Activated CD4-positive, alpha-beta T cell treated with anti-CD3 and anti-CD28 coated beads for 36 hours (primary cell): ENCODE measurements around the gene SMARCAD1. TPM values are rescaled to one million over a fixed set of nuclear protein-coding genes. Genes with fewer than 3 reads are reported as not detected.
"Not testable (repeated sequence)": the region's sequence is repeated elsewhere in the genome, so short reads cannot be mapped to it uniquely, and the experiment has no call there.

Source experiments
- ATAC-seq: fragments of 200-7000 bp; cut with Tn5 transposase; one replicate; pipeline ENCODE4 v1.10.0; 2021; ENCODE audit warnings: mild to moderate bottlenecking, moderate library complexity
- CTCF ChIA-PET: fragments of 350-600 bp; sonication (Branson Sonifier 250); formaldehyde crosslinking; loops from one replicate; lab custom pipeline; 2021; ENCODE audit warnings: antibody characterized with exemption; lab: Charles Lee
- POLR2A ChIA-PET: fragments of 350-600 bp; sonication (Branson Sonifier 250); formaldehyde crosslinking; loops from one replicate; lab custom pipeline; 2021; ENCODE audit warnings: antibody characterized with exemption, inconsistent platforms; lab: Charles Lee
- DNase-seq: peaks from one replicate; pipeline ENCODE4 v3.0.0-alpha.2; 2020
- H3K27ac Mint-ChIP-seq: one replicate; pipeline ENCODE4 v1.8.0; 2021; ENCODE audit warnings: mixed read lengths
- H3K27me3 Mint-ChIP-seq: one replicate; pipeline ENCODE4 v1.8.0; 2021; ENCODE audit warnings: mixed read lengths
- H3K36me3 Mint-ChIP-seq: one replicate; pipeline ENCODE4 v1.8.0; 2021; ENCODE audit warnings: low read depth, mixed read lengths
- H3K4me1 Mint-ChIP-seq: one replicate; pipeline ENCODE4 v1.8.0; 2021; ENCODE audit warnings: mixed read lengths
- H3K4me3 Mint-ChIP-seq: one replicate; pipeline ENCODE4 v1.8.0; 2021; ENCODE audit warnings: mild to moderate bottlenecking, moderate library complexity, mixed read lengths
- H3K9me3 Mint-ChIP-seq: one replicate; pipeline ENCODE4 v1.8.0; 2021; ENCODE audit warnings: low read depth, mixed read lengths
- intact Hi-C, 2 experiments: fragments of 100-400 bp; cut with DNase I in 1 of 2; cut with micrococcal nuclease in 1 of 2; formaldehyde crosslinking; loops; one replicate each; pipeline versions ENCODE4 v1.14.2 to v1.15.1; 2022 to 2024; cut with DNase I, micrococcal nuclease
- total RNA-seq, 2 experiments: library from RNA; stranded (reverse); gene quantifications; one replicate each; pipeline ENCODE4 v1.2.3, GENCODE V29; 2021

The SMARCAD1 gene
- total RNA-seq, 2 experiments from 2014 or later: 32.3 to 33.1 TPM

DNA sequence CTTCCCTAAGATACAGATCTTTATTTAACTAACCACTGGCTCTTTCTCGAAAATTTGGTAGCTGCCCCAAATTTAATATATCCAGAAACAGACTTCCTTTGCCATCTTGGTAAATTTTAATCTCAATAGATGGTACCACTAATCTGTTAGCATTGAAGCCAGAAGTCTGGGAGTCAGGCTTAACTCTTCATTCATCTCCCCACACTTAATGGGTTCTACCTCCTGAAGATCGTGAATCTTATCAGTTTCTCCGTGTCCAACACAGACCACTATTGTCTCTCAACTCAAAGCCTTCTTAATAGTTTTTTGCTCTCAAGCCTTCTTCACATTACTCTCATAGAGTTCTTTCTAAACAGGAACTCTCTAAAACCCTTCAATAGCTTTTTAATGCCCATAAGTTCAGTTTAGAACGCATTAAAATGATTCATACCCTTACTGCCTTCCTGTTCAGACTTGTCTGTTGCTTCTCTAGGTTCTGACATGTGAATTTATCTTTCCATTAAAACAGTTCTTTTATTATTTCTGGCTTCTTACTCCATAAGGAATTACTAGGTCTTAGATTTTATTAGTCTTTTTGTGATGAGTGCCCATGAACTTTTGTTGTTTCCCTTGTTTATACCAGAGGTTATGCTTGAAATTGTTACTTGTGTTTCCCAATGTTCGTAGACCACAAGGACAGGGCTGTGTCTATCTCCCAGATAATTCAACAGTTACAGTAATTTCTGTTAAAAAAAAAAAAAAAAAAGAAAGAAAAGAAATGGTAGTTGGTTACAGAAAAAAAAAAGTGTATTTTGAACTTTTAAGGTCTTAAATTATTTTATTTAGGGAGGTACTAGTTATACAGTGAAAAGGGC lies 54.7 kb downstream of the SMARCAD1 start:
- Mint-ChIP-seq H3K27me3 (no peaks in the 10 kb centered on the region), H3K27ac (no peak overlapping the region), H3K9me3 (no peaks in the 10 kb centered on the region), H3K36me3 (peaks cover 30% of the 10 kb centered on the region), H3K4me3 (no peak overlapping the region), H3K4me1 (peaks cover 4% of the 10 kb centered on the region)
- intact Hi-C loops: no loop called here
- CTCF ChIA-PET: interaction anchor here (1.2 kb wide), 1 partner anchor 55 kb away, joined by 6 read pairs; no protein-coding TSS in a partner anchor
- DNase-seq (no peak), ATAC-seq (no peak)
- POLR2A ChIA-PET: interaction anchor here (0.7 kb wide), 1 partner anchor 778 kb away, joined by 4 read pairs; no protein-coding TSS in a partner anchor

DNA sequence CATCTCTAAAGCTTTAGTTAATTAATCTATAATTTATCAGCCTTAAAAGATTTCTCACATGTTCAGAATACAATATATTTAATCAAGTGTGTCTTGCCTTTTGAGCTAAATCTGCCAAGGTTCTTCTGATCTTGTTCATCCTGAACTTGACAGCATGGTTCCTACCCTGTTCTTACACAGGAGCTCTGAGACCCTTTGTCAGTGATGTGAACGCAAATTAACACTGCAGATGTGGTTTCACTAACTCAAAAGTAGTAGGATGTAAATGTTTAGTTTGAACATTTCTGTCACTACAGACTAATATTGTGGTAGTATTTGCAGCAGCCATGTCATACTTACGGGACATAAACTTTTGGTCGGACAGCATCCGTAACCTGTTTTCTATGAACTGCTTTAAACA lies 59.4 kb downstream of the SMARCAD1 start:
- Mint-ChIP-seq H3K4me3 (no peak overlapping the region), H3K4me1 (peaks cover 7% of the 10 kb centered on the region), H3K9me3 (no peaks in the 10 kb centered on the region), H3K36me3 (peaks cover 29% of the 10 kb centered on the region), H3K27ac (no peak overlapping the region), H3K27me3 (no peaks in the 10 kb centered on the region)
- ATAC-seq: no peak
- ChIA-PET CTCF (interaction anchor here (1.3 kb wide), 1 partner anchor 16 kb away, joined by 3 read pairs; no protein-coding TSS in a partner anchor), POLR2A (no interaction called here)
- no peak for DNase-seq
- intact Hi-C loops: no loop called here

DNA sequence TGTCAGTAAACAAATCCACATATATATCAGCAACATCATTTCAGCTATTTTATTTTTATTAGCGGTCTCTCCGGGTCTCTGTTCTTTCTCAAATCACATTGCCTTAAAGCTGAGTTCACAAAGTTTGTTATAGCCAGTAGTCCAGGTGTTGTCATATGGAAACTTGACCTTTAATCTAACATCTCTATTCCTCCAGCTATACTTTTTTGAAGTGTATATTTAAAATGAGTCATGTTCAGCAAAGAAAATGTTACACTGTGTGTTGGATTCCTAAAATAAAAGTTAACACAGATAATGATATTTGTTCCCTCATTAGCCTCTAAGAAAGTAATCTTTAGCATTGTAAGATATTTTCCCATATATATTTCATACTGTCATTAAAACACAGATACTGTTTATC lies 63.6 kb downstream of the SMARCAD1 start:
- no peak for ATAC-seq
- CTCF ChIA-PET: no interaction called here
- H3K9me3 Mint-ChIP-seq: no peaks in the 10 kb centered on the region
- H3K4me3 Mint-ChIP-seq: no peak overlapping the region
- no peak for DNase-seq
- peaks cover 25% of the 10 kb centered on the region for H3K36me3 Mint-ChIP-seq
- no peak overlapping the region for H3K27ac Mint-ChIP-seq
- POLR2A ChIA-PET: no interaction called here
- intact Hi-C loops: no loop called here
- peaks cover 7% of the 10 kb centered on the region for H3K4me1 Mint-ChIP-seq
- no peaks in the 10 kb centered on the region for H3K27me3 Mint-ChIP-seq

DNA sequence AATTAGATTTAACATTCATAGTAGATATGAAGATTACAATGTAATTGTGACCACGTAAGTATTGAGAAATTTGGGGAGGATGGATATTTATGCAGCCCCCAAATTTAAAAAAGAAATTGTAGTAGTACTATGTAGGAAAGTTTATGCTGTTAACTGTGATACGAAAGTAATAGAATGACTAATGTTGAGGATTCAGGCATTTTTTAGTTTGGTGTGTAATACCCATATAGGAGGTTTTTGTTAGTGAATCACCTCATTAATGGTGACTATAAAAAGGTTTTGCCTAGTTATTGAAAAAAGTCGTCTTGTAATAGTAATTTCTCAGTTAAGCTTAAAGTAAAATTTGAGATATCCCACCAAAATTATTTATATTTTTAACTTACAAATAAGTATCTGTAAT lies 67.2 kb downstream of the SMARCAD1 start:
- intact Hi-C loops: no loop called here
- H3K36me3 Mint-ChIP-seq: peaks cover 36% of the 10 kb centered on the region
- no peaks in the 10 kb centered on the region for H3K9me3 Mint-ChIP-seq
- H3K27ac Mint-ChIP-seq: no peak overlapping the region
- CTCF ChIA-PET: interaction anchor here (0.7 to 1.2 kb wide), 2 partner anchors 13 to 114 kb away, joined by 3 to 4 read pairs; no protein-coding TSS in a partner anchor
- no peaks in the 10 kb centered on the region for H3K27me3 Mint-ChIP-seq
- POLR2A ChIA-PET: no interaction called here
- H3K4me3 Mint-ChIP-seq: no peak overlapping the region
- ATAC-seq: no peak
- DNase-seq: no peak
- peaks cover 3% of the 10 kb centered on the region for H3K4me1 Mint-ChIP-seq

DNA sequence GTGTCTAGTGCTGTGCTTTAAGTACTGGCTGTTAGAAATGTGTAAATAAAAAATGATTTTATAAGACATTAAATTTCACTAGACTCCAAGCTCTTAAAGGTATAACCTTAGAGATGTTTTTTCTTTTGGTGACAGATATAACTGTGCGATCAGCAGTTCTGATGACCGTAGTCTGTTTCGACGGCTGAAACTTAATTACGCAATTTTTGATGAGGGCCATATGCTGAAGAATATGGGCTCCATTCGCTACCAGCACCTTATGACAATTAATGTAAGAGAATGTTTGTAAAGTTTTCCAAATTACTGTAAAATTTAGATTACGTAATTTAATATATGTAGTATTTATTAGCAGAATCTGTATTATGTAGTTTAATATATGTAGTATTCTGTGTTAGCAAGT lies 68.5 kb downstream of the SMARCAD1 start:
- Mint-ChIP-seq H3K27ac (no peak overlapping the region), H3K36me3 (peaks cover 36% of the 10 kb centered on the region), H3K4me1 (peaks cover 1% of the 10 kb centered on the region), H3K27me3 (no peaks in the 10 kb centered on the region), H3K9me3 (no peaks in the 10 kb centered on the region), H3K4me3 (no peak overlapping the region)
- intact Hi-C loops: no loop called here
- ChIA-PET CTCF (interaction anchor here (1.2 kb wide), 1 partner anchor 113 kb away, joined by 4 read pairs; no protein-coding TSS in a partner anchor), POLR2A (no interaction called here)
- DNase-seq (no peak), ATAC-seq (no peak)

DNA sequence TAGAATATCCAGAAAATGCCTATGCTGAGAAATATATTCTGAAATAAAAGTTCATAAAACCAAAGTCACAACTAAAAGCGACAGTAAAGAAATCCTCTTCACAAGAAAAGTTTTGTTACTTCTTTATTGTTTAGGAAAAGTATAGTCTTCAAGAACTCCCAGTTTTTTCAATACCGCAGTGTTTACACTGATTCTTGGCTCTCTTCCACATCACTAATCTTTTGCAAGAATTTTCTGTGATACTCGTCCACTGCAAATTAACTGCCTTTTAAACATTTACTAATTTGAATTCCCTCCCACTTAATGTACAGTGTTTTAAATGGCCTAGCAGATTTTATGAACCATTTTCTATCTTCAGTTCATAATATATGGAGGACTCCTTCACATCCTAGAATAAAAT lies 69.9 kb downstream of the SMARCAD1 start:
- CTCF ChIA-PET: no interaction called here
- Mint-ChIP-seq H3K4me1 (no peaks in the 10 kb centered on the region), H3K4me3 (no peak overlapping the region), H3K9me3 (no peaks in the 10 kb centered on the region), H3K27ac (no peak overlapping the region), H3K36me3 (peaks cover 37% of the 10 kb centered on the region), H3K27me3 (no peaks in the 10 kb centered on the region)
- no peak for ATAC-seq
- intact Hi-C loops: no loop called here
- DNase-seq: no peak
- POLR2A ChIA-PET: no interaction called here

DNA sequence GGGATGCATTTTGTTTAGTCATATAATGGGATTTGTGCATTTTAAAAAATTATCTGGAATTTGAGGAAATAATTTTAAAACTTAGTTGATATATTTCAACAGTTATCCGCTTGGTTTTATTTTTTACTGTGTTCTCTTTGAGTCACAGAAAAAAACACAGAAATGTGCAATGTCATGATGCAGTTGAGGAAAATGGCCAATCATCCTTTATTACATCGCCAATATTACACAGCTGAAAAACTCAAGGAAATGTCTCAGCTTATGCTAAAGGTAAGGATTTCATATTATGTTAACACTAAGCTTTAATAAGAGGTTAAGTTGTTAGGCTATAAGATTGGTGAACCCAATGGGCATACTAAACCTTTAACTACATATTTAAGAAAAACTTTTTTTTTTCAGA lies 71.1 kb downstream of the SMARCAD1 start:
- H3K9me3 Mint-ChIP-seq: no peaks in the 10 kb centered on the region
- H3K36me3 Mint-ChIP-seq: peaks cover 45% of the 10 kb centered on the region
- no peak overlapping the region for H3K4me3 Mint-ChIP-seq
- H3K27me3 Mint-ChIP-seq: no peaks in the 10 kb centered on the region
- ChIA-PET CTCF (no interaction called here), POLR2A (no interaction called here)
- DNase-seq (no peak), ATAC-seq (no peak)
- intact Hi-C loops: no loop called here
- H3K4me1 Mint-ChIP-seq: no peaks in the 10 kb centered on the region
- H3K27ac Mint-ChIP-seq: no peak overlapping the region

DNA sequence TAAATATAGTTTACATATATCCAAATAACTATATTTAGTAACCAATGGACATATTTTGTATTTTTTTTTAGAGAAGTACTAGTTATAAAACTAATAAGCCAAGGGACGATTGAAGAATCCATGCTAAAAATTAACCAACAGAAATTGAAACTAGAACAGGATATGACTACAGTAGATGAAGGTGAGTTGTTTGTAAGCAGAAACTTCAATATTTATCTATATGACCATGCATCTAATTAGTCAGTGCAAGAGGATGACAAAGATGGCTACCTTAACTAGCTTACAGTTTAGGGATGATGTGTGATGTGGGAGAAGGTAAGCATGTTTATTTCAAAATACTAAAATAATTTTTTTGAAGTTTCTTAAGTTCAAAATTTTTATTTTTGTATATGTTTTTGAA lies 77.2 kb downstream of the SMARCAD1 start:
- POLR2A ChIA-PET: no interaction called here
- H3K4me1 Mint-ChIP-seq: no peaks in the 10 kb centered on the region
- intact Hi-C loops: no loop called here
- H3K36me3 Mint-ChIP-seq: peaks cover 49% of the 10 kb centered on the region
- CTCF ChIA-PET: no interaction called here
- H3K27me3 Mint-ChIP-seq: no peaks in the 10 kb centered on the region
- H3K27ac Mint-ChIP-seq: no peak overlapping the region
- DNase-seq (no peak), ATAC-seq (no peak)
- H3K4me3 Mint-ChIP-seq: no peak overlapping the region
- no peaks in the 10 kb centered on the region for H3K9me3 Mint-ChIP-seq

DNA sequence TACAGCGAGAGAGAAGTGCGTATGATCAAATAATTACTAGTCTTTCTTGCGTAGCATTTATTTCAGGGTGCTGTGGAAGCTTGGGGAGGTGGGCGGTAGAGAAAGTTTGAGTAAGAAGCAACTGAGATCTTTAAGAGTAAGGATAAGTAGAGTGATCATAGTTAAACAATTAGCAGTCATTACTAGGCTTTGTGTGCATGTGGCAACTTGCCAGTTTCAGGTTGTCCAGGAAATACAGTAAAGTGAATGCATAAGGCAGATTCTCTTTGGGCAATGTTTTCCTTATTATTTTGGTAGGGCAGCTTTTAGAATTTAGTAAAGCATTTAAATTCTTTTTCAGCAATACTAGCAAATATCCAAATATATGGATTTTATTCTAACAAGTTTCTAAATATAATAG lies 78.0 kb downstream of the SMARCAD1 start:
- ATAC-seq (no peak), DNase-seq (peak; percentile 7)
- ChIA-PET POLR2A (no interaction called here), CTCF (no interaction called here)
- no peaks in the 10 kb centered on the region for H3K27me3 Mint-ChIP-seq
- H3K9me3 Mint-ChIP-seq: no peaks in the 10 kb centered on the region
- H3K27ac Mint-ChIP-seq: no peak overlapping the region
- no peaks in the 10 kb centered on the region for H3K4me1 Mint-ChIP-seq
- intact Hi-C loops: no loop called here
- H3K36me3 Mint-ChIP-seq: peaks cover 50% of the 10 kb centered on the region
- H3K4me3 Mint-ChIP-seq: no peak overlapping the region

DNA sequence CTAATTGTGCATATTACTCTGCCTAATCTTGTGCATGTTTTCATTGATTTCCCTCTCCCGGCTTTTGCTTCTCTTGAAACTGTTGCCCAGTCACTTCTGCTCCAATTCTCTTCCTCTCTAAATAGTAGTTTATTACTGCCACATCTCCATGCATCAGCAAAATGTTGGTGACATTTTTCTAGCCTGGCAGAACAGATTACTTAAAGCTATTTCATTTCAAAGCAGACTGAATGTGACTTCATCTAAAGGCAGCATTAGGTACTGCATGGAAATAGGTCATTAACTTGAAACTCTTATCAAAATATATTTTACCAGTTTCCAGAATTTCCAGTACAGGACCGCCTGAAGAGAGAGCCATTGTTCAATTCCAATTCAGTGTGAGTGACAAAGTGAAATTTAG lies 82.6 kb downstream of the SMARCAD1 start:
- CTCF ChIA-PET: interaction anchor here (0.7 kb wide), 1 partner anchor 158 kb away, joined by 3 read pairs; no protein-coding TSS in a partner anchor
- no peak for DNase-seq
- H3K9me3 Mint-ChIP-seq: no peaks in the 10 kb centered on the region
- H3K27ac Mint-ChIP-seq: no peak overlapping the region
- H3K4me1 Mint-ChIP-seq: no peaks in the 10 kb centered on the region
- intact Hi-C loops: no loop called here
- ATAC-seq: no peak
- H3K27me3 Mint-ChIP-seq: no peaks in the 10 kb centered on the region
- no peak overlapping the region for H3K4me3 Mint-ChIP-seq
- H3K36me3 Mint-ChIP-seq: peaks cover 38% of the 10 kb centered on the region
- POLR2A ChIA-PET: no interaction called here

DNA sequence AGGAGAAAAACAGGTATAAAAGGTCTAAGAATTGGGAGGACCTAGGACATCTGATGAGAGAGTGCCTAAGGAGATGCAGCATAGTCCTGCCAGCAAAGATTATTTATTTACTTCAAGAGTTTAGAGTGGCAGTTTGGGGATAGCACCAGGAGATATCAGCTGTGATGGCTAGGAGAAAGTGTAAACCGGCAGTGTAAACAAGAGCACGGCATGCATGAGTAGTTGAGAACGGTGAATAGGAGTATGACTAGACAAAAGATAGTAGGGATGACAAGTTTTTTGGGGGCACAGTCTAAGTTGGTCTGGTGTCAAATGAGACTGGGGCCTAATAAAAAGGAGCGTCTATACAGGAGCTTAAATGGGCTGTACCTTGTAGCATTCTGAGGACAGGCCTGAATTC lies 86.3 kb downstream of the SMARCAD1 start:
- ATAC-seq: not testable (repeated sequence)

DNA sequence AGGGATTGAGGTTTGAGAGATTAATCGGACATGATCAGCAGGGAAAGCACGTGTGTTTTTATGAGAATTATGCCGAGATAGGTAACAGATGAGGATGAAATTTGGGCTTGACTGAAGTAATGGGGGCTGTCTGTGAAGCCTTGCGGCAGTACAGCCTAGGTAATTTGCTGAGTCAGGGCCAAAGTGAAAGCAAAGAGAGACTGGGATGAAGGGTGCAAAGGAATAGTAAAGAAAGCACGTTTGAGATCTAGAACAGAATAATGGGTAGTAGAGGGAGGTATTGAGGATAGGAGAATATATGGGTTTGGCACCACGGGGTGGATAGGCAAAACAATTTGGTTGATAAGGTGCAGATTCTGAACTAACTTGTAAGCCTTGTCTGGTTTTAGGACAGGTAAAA lies 87.8 kb downstream of the SMARCAD1 start:
- intact Hi-C loops, H3K4me1 Mint-ChIP-seq, H3K27ac Mint-ChIP-seq, H3K27me3 Mint-ChIP-seq, CTCF ChIA-PET, DNase-seq, ATAC-seq, H3K9me3 Mint-ChIP-seq, H3K4me3 Mint-ChIP-seq, POLR2A ChIA-PET: not testable (repeated sequence)
- H3K36me3 Mint-ChIP-seq: peaks cover 13% of the 10 kb centered on the region

More for the DNA sequence above, 86.3 kb downstream of the SMARCAD1 start:
- POLR2A ChIA-PET, DNase-seq, H3K9me3 Mint-ChIP-seq, H3K4me1 Mint-ChIP-seq, H3K27me3 Mint-ChIP-seq, CTCF ChIA-PET, H3K27ac Mint-ChIP-seq, intact Hi-C loops, H3K4me3 Mint-ChIP-seq: not testable (repeated sequence)
- peaks cover 22% of the 10 kb centered on the region for H3K36me3 Mint-ChIP-seq
